Adrenal gland (tissue), 12 donors: ENCODE measurements around the gene NAT8. TPM values are rescaled to one million over a fixed set of nuclear protein-coding genes. Genes with fewer than 3 reads are reported as not detected.
"Not testable (repeated sequence)": the region's sequence is repeated elsewhere in the genome, so short reads cannot be mapped to it uniquely, and the experiment has no call there.

Source experiments
- DNase-seq, 7 donors: peaks; one replicate each; pipeline ENCODE4 v3.0.0-alpha.2; 2019 to 2020
- H3K27ac ChIP-seq, 5 donors: fragments of 200-600 bp; sonication (generic) in 4 of 5; 1 replicate in 3 of 5; 2 replicates in 2 of 5; pipeline versions ENCODE4 v1.5.1 to v1.8.0; 2016 to 2020; ENCODE audit warnings: mild to moderate bottlenecking in 1 of 5
- H3K27me3 ChIP-seq: fragments of 200-600 bp; 2 replicates; pipeline ENCODE4 v1.8.0; 2021
- H3K36me3 ChIP-seq, 2 donors: fragments of 200-600 bp; replicated peaks in 1 of 2; 1 replicate in 1 of 2; 2 replicates in 1 of 2; pipeline versions ENCODE4 v1.5.1 to v1.8.0; 2018 to 2022
- H3K4me1 ChIP-seq, 2 donors: fragments of 200-600 bp; replicated peaks in 1 of 2; 1 replicate in 1 of 2; 2 replicates in 1 of 2; pipeline versions ENCODE4 v1.5.1 to v1.8.0; 2018 to 2021
- H3K4me3 ChIP-seq, 4 donors: fragments of 200-600 bp; sonication (generic) in 3 of 4; one replicate each; pipeline ENCODE4 v1.5.1; 2016 to 2018
- H3K9me3 ChIP-seq, 3 donors: fragments of 200-600 bp; sonication (generic) in 1 of 3; replicated peaks in 1 of 3; 1 replicate in 2 of 3; 2 replicates in 1 of 3; pipeline versions ENCODE4 v1.5.1 to v1.8.0; 2016 to 2021
- POLR2A ChIP-seq, 2 donors: fragments of 450-650 bp; IDR thresholded peaks; one replicate each; pipeline ENCODE4 v1.6.1; 2017; ENCODE audit warnings: antibody characterized with exemption in 2 of 2, mild to moderate bottlenecking in 2 of 2, moderate library complexity in 1 of 2
- WGBS, 4 donors: extraction: QIAGEN DNeasy Blood & Tissue Kit in 2 of 4; methylation state at CpG; one replicate each; pipeline versions ENCODE4 v1.1.5 to v1.1.7; 2013 to 2017; 5-methylcytosine and 5-hydroxymethylcytosine counted together
- intact Hi-C, 2 donors: fragments of 100-400 bp; cut with DNase I; formaldehyde crosslinking; loops; one replicate each; pipeline versions ENCODE4 v1.14.1 to v1.15.0; 2022 to 2023
- polyA plus RNA-seq, 3 donors: library from polyadenylated mRNA; stranded (reverse); fragments of 200-250 nt in 2 of 3; fragments of 350-450 nt in 1 of 3; fragmentation: Illumina TruSeq in 1 of 3; extraction: RNeasy Lipid Tissue Mini Kit (QIAGEN cat#74804) in 1 of 3; gene quantifications; one replicate each; pipeline ENCODE4 v1.2.3, GENCODE V29; 2013 to 2014
- total RNA-seq, 9 donors: library from RNA; depleted of rRNA in 4 of 9; stranded (reverse); fragments of >200 nt in 4 of 9; fragments of 120-200 nt in 1 of 9; fragmentation: NEBNext Ultra II Directional in 1 of 9; extraction: Animal tissue kit (Norgen Biotek cat#: 25700) in 1 of 9; gene quantifications; one replicate each; pipeline versions ENCODE4 v1.1.0 to v1.2.4, GENCODE V29; 2013 to 2023
- TF ChIP-seq, protein P1 (sequence below), 6 experiments: fragments of 450-650 bp in 4 of 6; fragments of 200-600 bp in 2 of 6; sonication (generic) in 1 of 6; IDR thresholded peaks; 1 replicate in 5 of 6; 2 replicates in 1 of 6; pipeline versions ENCODE4 v1.5.1 to v1.8.0; 2016 to 2021; ENCODE audit warnings: antibody characterized with exemption in 6 of 6, mild to moderate bottlenecking in 2 of 6, moderate library complexity in 1 of 6
- donor health status: healthy with polysubstance abuse.
- donor health status: Bipolar disorder and iron deficiency.
- donor health status: DM: yes; HTN: yes; CAD: no.
- donor health status: DM: no; HTN: no; CAD: no.
- donor health status: DM: no; HTN: no; CAD: no.
- donor health status: DM: yes; HTN: yes; CAD: no.

The NAT8 gene
- total and polyA plus RNA-seq, 12 donors = 0.10 to 1.2 (median 0.60) TPM; not detected in 6

DNA sequence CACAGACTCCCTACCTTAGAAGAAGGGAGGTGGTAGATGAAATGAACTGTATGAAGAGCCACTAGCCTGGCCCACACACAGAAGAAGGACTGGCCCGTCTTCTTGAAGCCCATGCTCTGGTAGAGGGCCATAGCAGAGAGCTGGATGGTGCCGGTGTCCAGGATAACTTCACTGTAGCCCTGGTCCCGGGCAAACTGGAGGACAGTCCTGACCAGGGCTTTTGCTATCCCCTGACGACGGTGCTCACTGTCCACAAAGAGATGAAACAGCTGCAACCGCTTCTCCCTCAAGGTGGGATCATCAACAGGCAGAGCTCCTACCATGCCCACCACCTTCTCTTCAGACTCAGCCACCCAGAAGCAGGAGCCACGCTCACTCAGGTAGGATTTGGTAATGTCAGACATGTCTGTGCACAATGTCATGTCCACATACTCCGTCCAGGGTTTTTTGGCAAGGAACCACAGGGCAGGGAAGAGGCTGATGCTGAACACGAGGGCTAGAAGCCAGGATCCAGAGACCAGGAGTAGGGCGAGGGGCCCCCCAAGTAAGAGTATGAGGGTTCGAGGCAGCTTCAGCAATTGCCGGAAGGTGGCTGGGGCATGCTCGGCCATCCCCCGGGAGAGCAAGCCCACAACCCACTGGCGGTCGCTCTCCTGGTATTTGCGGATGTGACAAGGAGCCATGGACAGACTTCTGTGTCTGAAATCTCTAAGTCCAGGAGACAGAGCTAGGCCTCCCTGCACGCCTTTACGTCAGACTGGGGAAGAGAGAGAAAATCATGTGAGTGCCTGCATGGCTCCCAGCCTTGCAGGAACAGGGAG, 1.1 kb downstream of the NAT8 start:
- Histone ChIP-seq H3K27ac (peak overlapping the region in 1 of 5 donors; percentile 82), H3K4me3 (no peak overlapping the region), H3K4me1 (peaks cover 0 to 5% of the 10 kb centered on the region in 2 donors), H3K9me3 (no peaks in the 10 kb centered on the region), H3K36me3 (no peaks in the 10 kb centered on the region), H3K27me3 (no peaks in the 10 kb centered on the region)
- intact Hi-C loops = no loop called here
- 76 to 88% (median 84%) methylated on average over 10 to 19 of the region's 19 CpGs for WGBS, 4 donors
- TF ChIP-seq, protein P1, sequence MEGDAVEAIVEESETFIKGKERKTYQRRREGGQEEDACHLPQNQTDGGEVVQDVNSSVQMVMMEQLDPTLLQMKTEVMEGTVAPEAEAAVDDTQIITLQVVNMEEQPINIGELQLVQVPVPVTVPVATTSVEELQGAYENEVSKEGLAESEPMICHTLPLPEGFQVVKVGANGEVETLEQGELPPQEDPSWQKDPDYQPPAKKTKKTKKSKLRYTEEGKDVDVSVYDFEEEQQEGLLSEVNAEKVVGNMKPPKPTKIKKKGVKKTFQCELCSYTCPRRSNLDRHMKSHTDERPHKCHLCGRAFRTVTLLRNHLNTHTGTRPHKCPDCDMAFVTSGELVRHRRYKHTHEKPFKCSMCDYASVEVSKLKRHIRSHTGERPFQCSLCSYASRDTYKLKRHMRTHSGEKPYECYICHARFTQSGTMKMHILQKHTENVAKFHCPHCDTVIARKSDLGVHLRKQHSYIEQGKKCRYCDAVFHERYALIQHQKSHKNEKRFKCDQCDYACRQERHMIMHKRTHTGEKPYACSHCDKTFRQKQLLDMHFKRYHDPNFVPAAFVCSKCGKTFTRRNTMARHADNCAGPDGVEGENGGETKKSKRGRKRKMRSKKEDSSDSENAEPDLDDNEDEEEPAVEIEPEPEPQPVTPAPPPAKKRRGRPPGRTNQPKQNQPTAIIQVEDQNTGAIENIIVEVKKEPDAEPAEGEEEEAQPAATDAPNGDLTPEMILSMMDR (IDR thresholded peaks at IDR 0.05) = no peak
- no peak for TF ChIP-seq POLR2A (IDR thresholded peaks at IDR 0.05)
- DNase-seq = no peak

DNA sequence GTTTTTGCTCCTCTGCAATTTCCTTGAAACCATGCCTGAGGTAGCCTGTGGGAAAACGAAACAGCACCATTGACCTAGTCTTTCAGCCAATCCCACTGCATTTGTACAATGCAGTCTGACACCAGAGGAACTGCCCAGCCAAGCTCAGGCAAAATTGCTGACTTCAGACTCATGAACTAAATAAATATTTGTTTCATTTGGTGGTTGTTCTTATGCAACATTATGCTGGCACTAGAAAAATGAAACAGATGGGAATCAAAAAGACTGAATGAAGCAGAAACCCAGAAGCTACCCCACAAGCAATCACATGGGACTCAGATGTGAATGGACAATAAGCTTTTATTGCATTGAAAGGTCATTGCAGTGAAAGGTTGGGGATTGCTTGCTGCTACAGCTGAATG, 1.7 kb downstream of the NAT8 start:
- Histone ChIP-seq H3K27me3 (no peaks in the 10 kb centered on the region), H3K36me3 (no peaks in the 10 kb centered on the region), H3K27ac (peak overlapping the region in 1 of 5 donors; percentile 82), H3K4me3 (no peak overlapping the region), H3K4me1 (peaks cover 0 to 5% of the 10 kb centered on the region in 2 donors), H3K9me3 (no peaks in the 10 kb centered on the region)
- peak in 3 of 7 donors; percentile 23 to 64 (median 30) for DNase-seq
- WGBS, 4 donors = 0 to 30% (median 19%) methylated on average over 1 of the region's 1 CpG
- TF ChIP-seq, protein P1 (IDR thresholded peaks at IDR 0.05) = no peak
- TF ChIP-seq POLR2A (IDR thresholded peaks at IDR 0.05) = no peak
- intact Hi-C loops = no loop called here

DNA sequence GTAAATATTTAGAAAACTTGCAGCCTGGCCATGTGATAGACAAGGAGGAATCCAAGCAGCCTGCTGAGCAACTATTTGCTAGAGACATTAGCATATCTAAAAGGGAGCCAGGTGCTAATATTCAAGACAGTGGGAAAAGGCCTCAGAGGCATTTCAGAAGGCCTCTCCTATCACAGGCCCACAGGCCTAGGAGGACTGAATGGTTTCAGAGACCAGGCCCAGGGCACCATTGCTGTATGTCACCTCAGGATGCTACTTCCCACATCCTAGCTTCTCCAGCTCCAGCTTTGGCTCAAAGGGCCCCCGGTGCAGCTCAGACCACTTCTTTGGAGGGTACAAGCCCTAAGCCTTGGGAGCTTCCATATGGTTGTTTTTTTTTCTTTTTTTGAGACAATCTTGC, 3.8 kb downstream of the NAT8 start:
- Histone ChIP-seq H3K4me3 (no peak overlapping the region), H3K9me3 (no peaks in the 10 kb centered on the region), H3K36me3 (no peaks in the 10 kb centered on the region), H3K27ac (no peak overlapping the region), H3K4me1 (peaks cover 0 to 5% of the 10 kb centered on the region in 2 donors), H3K27me3 (no peaks in the 10 kb centered on the region)
- no peak for TF ChIP-seq POLR2A (IDR thresholded peaks at IDR 0.05)
- TF ChIP-seq, protein P1 (IDR thresholded peaks at IDR 0.05) = no peak
- no peak for DNase-seq
- intact Hi-C loops = no loop called here
- WGBS, 4 donors = 89 to 100% (median 97%) methylated on average over 1 of the region's 1 CpG

DNA sequence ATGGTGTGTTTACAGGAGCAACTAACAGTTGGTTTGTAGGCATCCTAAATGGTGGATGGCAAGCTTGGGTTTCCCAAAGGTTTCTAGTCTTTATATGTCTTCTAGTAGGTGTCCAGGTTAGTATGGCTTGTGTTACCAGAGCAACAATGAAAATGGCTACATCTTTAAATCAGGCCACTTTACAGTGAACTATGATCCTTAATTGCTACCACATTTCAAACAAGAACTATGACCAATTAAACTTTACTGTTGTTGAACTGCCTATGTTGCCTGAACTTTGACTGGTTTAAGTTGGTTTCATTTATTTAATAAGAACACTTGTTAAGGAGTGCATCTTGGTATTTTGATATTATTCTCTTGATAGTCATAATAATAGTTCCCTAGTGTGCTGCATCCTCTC, 5.2 kb downstream of the NAT8 start:
- H3K4me1 ChIP-seq, H3K4me3 ChIP-seq: not testable (repeated sequence)

More for the DNA sequence above, 5.2 kb downstream of the NAT8 start:
- DNase-seq, H3K27ac ChIP-seq, H3K36me3 ChIP-seq, H3K9me3 ChIP-seq, H3K27me3 ChIP-seq, intact Hi-C loops: not testable (repeated sequence)
